CD4-positive, alpha-beta T cell treated with Interferon alpha-2 for 1 hour (primary cell): ENCODE measurements around the gene LRP1.

ENCODE experiments used
- DNase-seq, 2 donors: peaks; one replicate each; pipeline ENCODE4 v3.0.0-alpha.2; 2020 to 2022

LRP1 gene

DNA sequence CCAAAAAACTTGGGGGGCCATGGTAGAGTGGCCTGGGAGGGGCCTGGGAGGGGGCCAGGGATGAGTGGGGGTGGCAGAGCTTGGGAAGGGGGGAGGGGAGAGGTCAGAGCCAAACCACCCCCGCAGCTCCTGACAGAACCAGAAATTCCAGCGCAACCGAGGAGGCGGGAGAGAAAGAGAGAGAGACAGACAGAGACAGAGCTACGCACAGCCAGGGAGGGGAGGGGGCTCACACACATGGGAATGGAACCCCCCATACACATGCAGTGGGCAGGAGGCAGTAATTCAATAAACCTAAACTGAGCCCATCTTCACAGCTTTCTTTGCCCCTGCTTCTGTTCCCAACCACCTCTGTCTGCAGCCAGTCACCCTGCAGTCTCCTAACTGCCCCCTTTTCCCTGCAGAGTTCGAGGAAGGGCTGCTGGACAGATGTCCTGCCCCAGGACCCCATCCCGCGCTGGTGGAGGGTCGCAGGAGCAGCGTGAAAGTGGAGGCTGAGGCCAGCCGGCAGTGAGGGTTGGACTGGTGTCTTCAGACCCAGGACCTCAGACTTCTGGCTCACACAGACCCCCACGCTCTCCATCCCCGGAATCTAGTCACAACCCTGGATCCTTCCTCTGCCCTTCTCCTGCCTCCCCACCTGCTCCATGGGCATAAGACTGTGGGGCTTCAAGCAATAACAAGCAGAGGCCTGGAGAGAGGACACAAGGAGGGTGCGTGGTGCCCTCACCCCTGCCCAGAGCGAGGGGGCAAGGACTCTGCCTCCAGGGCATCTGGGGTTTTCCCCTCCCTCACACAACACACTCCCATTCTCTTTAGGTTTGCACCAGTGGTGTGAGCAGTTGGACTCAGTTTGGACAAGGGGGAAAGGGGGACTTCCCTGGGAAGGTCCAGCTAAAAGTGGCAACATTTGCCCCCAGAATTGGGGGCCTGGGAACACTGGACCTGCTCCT lies 33.8 kb upstream of the LRP1 start:
- DNase-seq, result no peak

DNA sequence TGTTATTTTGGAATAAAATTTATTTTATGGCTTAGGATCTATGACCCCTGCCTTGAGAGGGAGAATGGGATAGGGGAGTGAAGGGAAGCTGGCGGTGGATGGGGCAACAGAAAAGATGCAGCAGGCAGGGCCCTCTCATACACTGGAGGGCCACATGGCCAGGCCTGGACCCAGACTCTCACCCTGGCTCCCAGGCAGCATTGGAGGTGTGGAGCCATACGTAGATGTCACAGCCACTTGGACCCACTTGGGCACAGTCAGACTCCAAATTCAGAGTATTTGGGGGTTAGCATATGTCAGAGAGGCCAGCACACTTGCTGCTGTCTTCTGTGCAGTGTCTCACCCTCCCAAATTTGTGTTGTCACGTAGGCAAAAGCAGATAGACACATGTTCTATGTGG lies 32.8 kb upstream of the LRP1 start:
- no peak for DNase-seq

DNA sequence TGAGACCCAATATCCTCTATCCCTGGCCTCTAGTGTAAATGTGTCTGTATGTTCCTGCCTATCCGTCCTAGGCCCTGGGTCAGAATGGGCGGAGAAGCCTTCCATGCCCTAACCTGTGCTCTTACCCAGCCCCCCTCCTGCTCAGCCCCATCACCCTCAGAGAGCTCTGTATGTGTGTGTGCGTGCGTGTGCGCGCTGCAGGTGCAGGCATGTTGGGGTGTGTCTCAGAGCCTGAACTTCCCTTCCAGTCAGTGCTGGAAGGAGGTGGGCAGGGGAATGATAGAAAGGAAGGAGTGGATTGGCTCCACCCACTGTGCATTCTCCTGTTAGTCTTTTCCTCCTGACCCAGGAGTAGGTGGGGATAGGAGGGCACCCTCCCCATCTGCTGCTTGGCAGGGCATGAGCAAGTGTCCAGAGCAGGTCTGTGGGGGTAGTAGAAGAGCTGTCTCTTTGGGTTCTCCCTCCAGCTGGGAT lies 32.1 kb upstream of the LRP1 start:
- DNase-seq, result no peak

DNA sequence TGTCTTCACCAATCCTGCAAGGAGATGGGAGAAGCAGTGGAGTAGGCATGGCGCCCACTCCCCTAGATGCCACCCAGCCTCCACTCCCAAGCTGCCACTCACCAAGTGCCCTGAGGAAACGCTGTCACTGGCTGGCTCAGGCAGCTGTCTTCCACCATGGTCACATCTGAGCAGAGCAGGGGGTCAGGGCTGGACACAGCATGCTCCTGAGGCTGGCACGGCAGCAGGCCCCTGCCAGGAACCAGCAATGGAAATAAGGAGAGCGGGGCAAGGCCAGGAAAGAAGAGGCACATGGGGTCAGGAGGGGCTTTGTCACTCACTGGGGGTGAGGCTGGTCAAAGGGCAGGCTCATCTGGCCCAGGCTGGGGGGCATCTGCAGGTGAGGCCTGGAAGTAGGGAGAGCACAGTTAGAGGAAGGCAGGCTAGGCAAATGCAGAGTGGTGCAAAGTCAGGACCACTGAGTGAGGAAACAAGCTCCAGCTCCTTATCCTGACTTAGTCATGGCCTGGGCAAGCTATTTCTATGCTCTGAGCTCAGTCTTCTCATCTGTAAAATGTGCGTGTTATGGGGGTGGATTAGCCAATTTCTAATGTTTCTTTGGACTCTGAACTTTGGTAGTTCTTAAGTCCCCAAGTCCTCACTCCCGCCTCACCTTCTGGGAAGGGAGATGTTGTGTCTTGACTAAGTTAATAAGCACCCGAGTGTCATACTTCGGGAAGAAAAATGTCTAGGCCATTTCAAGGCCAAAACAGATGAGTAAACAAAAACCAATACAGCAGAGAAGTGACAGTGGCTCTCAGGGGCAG lies 31.3 kb upstream of the LRP1 start:
- no peak for DNase-seq

DNA sequence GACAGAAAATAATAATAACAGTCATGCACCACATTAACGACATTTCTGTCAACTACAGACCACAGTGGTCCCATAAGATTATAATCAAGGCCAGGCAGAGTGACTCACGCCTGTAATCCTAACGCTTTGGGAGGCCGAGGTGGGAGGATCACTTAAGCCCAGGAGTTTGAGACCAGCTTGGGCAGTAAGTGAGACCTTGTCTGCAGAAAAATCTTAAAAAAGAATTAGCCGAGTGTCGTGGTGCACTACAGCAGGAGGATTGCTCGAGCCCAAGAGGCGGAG lies 30.8 kb upstream of the LRP1 start:
- no peak for DNase-seq

DNA sequence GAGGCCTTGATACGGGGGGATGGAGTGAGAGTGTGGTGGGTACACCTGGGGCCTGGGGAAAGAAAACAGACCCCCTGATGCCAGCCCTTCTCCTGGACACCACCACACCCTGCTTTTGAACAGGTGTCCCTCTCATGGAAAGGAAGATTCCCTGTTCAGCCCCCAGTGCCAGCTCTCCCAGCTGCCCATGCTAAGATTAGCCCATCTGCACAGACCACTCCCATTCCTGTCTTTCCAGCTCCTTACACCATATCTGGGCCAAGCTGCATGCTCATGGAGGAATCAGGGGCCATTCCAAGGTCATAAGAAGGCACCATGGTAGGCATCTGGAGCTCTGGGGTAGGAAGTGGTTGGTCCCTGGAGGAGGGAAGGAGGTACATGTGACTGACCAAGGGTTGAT lies 29.7 kb upstream of the LRP1 start:
- DNase-seq, result no peak

DNA sequence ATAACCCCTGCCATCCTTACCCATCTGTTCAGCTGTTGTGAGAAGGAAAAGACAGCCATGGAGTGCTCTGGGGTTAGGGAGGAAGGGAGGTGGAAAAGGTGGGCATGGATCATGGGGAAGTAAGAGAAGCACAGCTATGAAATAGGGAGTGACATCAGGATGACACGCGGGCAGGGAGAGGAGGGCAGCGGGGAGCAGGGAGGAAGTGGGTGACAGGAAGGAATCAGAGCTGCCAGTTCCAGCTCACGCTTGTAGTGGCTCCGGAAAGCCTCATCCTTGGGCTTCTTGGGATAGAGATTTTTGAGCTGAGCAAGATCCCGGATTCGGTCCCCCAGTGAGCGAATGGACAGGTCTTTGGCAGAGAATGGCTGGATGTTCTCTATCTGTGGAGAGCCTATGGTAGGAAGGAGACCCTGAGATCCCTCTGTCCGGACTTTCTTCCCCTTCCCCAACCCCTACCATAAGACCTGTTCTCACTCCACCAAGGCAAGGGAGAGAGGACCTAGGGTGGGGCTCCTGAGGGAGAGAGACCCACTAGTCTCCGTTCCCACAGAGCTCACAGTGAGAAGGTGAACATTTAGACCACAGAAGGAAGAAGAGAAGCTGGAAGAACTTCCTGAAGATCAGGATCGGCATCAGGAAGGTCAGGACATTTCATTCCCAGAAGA lies 29.1 kb upstream of the LRP1 start:
- no peak for DNase-seq

DNA sequence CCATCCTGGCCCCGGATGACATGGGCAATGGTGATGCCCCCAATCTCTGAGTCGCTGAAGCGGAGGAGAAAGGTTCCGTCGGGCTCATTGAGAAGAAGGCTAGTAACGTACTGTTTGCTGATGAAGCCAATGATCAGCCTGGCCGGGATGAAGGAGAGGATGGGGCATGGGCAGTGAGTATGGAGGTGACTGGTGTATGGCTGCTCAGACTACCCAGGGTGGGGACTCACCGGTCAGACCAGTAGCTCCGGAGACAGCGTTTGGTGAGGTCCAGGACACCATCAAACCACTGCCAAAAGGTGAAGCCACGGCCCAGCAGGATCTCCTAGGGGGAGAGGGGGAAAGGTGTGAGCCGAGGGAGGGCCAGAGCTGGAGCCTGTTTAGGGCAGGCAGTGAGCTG lies 28.5 kb upstream of the LRP1 start:
- DNase-seq, result no peak

DNA sequence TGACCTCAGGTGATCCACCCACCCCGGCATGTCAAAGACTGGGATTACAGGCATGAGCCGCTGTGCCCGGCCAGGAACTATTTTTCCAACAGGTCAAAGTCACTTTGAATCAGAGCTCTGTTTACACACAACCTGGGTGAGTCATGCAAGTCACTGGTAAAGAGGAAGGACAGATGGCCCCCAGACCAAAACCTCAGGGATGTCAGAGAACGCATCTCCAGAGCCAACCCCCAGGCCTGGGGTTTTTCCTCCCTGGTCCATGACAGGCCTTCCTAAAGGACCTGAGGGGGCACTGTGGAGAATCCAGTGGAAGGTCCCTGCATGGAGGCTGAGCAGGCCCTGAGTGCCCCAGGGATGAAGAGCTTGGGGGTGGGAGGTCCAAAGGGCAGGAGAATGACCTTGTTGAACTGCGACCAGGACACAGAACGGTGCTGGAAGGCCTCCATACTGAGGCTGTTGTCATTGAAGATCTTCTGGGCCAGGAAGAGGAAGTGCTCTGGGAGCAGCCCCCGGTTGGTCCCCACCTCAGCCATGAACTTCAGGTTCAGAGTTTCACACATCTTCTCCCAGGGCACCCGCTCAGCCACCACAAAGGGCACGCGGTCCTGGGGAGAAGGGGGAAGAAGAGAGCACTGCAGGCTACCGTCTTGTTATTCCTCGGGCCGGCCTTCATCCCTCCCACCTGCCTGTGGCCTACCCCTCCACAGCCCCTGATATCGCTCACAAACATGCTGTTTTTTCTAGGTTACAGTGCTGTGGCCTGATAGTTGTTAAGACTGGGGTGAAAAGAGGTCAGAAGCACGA lies 26.2 kb upstream of the LRP1 start:
- DNase-seq, result no peak

DNA sequence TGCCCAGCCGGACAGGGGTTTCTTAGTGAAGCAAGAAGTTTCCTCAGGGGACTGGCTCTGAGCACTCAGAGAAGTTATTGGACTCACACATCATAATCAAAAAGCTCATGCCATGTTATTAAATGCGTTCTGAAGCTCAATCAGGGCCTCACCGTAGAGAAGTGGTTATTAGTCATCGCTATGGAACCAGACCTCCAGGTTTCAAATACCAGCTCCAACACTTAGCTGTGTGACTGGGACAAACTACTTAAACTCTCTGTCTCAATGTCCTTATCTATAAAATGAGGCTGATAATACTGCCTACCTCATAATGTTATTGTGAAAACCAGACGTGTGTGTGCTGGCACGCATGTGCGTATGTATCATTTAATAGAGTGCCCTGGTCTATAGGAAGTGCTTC lies 24.4 kb upstream of the LRP1 start:
- no peak for DNase-seq

DNA sequence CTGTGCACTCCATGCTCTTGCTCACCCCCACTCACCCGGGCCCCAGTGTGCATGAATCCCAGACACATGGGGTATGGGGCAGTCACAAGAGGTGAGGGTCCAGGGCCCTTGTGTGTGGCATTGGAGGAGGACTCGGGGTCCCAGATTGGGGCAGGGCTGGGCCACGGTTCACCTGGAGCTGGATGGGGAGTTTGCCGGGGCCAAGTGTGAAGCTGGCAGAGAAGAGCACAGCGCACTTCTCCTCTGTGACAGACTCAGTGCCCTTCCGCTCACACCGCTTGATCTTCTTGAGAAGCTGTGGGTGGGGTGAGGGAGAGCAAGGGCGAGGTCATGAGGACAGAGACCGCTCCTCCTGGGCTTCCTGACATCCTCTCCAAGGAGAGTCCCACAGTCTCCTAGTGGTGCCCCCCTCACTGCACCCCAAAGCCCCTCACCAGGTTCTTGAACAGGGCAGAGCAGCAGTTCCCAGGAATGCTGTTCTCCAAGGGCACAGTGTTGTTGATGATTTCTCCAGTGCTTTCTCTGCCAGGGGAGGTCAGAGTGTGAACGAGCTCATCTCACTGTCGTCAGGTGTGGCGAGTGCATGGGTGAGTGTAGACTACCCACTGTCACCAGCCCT lies 23.9 kb upstream of the LRP1 start:
- DNase-seq, result no peak

DNA sequence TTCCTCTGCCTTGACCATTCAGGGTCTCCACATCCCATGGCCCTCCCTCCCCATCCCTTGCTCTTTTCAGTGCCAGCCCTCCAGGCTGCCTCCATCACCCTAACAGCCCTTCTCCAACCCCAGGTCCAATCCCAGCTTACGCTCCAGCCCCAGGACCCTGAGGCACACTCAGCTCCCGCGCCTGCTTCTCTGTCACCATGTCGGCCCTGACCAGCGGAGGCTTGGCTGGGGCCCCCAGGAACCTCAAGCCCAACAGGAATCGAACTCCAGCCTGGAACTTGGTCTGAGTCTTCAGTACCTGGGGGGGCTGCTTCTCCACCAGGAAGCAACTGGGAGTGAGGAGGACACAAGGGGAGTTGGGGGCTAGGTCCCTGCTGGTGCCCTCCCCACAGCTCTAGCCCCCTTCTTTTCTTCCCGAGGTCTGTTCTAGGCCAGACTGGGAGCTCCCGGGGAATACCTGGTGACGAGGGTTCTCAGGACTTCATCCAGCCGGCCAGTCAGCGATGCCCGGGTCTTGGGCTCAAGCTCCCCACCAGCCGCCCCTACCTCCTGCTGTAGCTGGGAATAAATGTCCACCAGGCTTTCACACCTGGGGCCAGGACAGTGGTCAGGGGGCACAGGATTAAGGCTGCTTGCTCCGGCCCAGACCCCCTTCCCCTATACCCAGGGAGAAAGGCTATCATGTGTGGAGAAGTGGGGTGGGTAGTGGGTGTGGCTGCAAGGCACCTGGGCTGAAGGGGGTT lies 23.1 kb upstream of the LRP1 start:
- DNase-seq, result no peak

DNA sequence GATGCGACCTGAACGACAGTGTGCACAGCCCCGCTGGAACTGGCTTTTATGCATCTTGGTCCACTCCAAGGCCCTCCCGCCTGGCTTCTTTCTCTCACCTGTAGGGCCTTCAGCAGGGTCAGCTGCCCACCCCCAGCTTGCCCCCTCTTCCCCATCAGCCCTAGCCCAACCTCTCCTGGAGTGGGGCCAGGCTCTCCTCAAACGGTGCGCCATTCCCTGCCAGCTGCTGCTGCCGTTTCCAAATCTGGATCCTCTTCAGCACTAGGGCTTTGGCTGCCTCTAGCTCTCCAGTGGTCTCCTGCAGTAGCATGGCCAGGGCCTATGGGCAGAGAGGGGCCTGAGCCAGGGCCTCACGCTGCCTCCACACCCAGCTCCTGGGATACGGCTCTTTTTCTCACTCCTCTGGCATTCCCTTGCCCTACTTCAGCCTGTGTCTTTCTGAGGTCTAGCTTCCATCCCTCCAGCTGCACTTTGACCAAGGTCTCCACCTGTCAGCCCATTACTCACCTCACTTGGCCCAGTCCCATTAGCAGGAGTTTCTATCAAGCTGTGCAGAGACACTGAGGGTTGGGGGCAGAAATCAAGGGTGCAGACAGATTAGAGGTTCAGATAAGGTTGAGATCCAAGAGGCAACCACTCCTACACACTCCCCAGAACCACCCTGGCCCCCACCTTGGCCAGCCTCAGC lies 22.1 kb upstream of the LRP1 start:
- DNase-seq, result no peak

DNA sequence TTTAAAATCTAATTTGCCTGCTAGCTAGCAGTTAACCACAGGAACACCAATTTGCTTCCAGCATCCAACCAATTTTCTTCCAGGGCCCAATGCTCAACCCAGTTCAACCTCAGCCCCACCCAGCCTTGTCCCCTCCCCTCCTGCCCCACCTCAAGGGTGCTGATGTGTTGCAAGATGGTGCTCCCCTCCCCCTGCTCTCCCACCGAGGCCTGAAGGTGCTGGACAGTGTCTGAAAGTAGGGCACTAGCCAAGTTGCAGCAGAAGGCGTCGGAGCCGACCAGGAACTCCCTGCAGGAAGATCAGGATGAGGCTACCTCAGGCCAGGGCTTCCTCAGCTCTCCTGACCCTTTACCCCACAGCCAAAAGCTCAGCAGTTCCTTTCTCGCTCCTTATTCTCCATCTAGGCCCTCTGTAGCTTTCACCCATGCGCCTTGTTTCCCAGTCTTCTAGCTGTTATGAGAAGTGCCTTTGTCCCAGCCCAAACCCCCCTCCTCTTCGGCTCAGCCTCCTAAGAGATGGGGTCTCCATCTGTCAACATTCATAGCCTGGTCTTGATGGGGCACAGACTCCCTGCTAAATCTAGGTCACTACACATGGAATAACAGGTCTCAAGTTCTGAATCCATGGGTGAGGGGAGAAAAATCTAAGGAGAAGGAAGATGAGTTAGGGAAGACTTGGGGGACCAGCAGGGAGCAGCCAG lies 20.7 kb upstream of the LRP1 start:
- no peak for DNase-seq

DNA sequence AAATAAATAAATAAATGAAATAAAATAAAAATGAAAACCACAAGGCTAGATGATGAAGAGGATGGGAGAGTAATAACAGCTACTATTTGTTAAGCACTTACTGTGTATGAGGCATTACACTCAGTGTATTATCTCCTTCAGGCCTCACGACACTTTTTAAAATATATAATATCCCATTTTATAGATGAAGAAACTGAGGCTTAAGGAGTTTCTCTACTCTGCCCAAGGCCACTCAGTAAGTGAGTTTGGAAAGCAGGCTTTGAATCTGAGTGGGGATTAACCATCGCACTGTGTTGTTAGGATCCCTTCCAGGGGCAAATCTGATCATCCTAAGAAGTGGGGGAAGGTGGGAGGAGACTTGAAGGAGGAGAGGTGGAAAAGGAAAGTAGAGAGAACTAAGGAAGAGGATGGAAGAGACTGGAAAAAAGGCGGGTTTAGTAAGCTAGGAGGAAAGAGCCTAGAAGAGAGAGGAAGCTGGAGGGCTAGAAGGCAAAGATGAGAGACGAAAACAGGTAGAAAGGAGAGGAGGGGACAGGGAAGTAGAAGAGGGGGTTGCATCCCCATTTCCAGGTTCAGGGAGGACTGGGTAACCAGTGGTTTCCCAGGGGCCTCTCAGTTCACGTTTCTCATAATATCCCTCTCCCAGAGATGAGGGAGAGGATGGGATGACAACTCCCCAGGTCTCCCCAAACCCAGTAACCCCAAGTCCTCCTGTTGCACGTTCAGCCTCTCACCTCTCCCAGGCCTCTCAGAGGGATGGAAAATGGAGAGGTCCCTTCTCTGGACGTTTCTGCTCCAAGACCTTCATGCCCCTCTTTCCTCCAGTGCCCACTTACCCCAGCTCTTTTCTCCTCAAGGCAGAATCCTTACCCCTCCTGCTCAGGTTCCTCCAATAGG lies 18.8 kb upstream of the LRP1 start:
- no peak for DNase-seq

DNA sequence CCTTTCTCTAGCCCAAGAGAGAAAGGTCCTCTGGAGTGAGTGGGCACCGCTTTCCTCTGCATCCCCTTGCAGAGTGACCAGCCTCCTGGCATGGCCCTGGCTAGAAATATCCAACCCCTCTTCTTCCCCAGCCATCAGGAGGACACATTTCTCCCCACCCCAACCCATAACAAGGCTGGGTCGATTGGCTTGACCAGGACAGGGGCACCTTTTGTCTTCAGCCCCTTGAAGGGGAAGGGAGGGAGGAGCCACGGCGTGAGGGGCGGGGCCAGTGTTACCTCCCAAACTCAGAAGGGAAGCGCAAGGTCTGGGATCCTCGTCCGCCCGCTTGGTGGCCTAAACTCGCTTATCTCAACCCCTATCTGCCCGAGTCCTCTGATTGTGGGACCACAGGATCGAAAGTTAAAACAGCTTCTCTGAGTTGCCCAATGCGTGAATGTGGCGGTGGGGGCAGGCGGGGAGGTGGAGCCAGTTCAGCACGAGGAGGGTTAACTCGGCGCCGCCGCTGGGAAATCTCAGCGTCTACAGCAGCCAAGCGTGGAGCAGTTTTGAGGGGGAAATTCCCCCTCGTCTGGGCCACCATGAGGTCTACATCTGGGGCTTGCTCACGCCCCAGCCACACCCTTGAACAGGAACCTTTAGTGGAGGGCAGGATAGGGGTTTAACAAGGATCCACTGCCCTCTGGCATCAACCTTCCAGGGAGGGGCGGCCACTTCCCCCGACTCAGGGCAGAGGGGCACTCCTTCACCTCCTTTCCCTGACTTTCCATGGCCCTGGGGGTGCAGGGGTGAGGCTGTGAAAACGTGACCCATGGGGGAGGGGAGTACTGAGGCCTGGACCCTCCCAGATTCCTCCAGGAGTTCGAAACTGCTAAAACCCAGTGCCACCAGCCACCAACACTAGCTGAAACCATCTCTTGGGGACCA lies 17.9 kb upstream of the LRP1 start:
- peak; percentile 79 to 83 for DNase-seq

DNA sequence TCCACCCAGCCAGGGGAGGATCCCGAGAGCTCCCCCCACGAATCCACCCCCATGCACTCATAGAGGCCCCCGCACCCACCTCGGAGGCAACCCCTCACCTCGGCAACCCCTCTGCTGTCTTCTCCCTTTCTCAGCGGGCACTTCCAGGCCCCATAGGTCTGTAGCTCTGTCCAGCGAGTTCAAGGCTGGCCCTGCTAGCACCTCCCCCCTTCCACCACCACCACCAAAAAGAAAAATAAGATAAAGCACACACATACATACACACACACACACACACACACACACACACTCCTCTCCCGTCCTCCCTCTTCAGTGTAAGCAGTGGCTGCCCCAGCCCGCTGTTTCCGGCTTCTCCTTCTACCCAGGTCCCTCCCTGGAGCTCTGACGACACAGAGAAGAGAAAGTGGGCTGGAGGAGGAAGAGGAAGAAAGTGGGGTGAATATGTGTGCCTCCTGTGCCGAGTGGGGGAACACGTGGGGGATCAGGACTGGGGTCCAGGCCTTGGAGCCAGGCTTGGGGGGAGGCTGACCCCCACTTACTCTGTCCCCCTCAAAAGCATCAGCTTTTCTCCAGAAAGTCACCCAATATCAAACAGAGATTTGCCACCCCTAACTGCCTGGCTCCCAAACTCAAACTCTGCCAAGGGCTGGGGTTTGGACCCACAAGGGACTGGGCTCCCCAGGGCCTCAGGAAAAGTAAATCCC lies 17.1 kb upstream of the LRP1 start, which contains the start of gene STAT6:
STAT6 (minus strand) TSS at position 332 of the 704 bp plus-strand sequence. CDS start 3,084 bp downstream, outside the sequence.
- DNase-seq, result peak; percentile 91 to 93
